ENCODE data around the gene NEGR1.

NEGR1 gene

GRCh38 chr1:71428029-71428428 is 854.3 kb downstream of the NEGR1 start:
- no peak for DNase-seq

GRCh38 chr1:71427066-71427465 is 855.3 kb downstream of the NEGR1 start:
- DNase-seq = no peak

GRCh38 chr1:71424536-71424935 is 857.8 kb downstream of the NEGR1 start:
- no peak for DNase-seq

- DNase-seq = no peak
These were observed 860.1 kb downstream of the NEGR1 start for GRCh38 chr1:71422221-71422620.

- DNase-seq = no peak
These were observed 864.9 kb downstream of the NEGR1 start for GRCh38 chr1:71417421-71417820.

GRCh38 chr1:71414179-71414578 is 868.2 kb downstream of the NEGR1 start:
- DNase-seq = no peak

- DNase-seq = no peak
These were observed 868.7 kb downstream of the NEGR1 start for GRCh38 chr1:71413441-71414175.

- DNase-seq = no peak
These were observed 882.3 kb downstream of the NEGR1 start for GRCh38 chr1:71400050-71400449.

GRCh38 chr1:71399594-71399993 is 882.7 kb downstream of the NEGR1 start:
- DNase-seq = no peak

- no peak for DNase-seq
These were observed 889.0 kb downstream of the NEGR1 start for GRCh38 chr1:71393301-71393700.

GRCh38 chr1:71390518-71390917 is 891.8 kb downstream of the NEGR1 start:
- DNase-seq = no peak

- DNase-seq = no peak
These were observed 904.5 kb downstream of the NEGR1 start for GRCh38 chr1:71377886-71378285.

GRCh38 chr1:71372496-71372895 is 909.8 kb downstream of the NEGR1 start:
- DNase-seq = no peak

- DNase-seq = no peak
These were observed 910.8 kb downstream of the NEGR1 start for GRCh38 chr1:71371581-71371980.

GRCh38 chr1:71364236-71364635 is 918.1 kb downstream of the NEGR1 start:
- DNase-seq = no peak

GRCh38 chr1:71362691-71363090 is 919.6 kb downstream of the NEGR1 start:
- DNase-seq = no peak

- no peak for DNase-seq
These were observed 920.3 kb downstream of the NEGR1 start for GRCh38 chr1:71362076-71362475.

GRCh38 chr1:71357708-71358107 is 924.6 kb downstream of the NEGR1 start:
- no peak for DNase-seq

GRCh38 chr1:71351438-71351837 is 930.9 kb downstream of the NEGR1 start:
- DNase-seq = no peak

- no peak for DNase-seq
These were observed 931.5 kb downstream of the NEGR1 start for GRCh38 chr1:71350805-71351204.

GRCh38 chr1:71350330-71350729 is 932.0 kb downstream of the NEGR1 start:
- DNase-seq = no peak
